GM12873 (cell line): ENCODE results near the gene SMURF1.

Experiments used
- CTCF ChIP-seq: IDR thresholded peaks from 2 replicates; pipeline ENCODE4 v1.5.1; 2012; ENCODE audit warnings: low read depth, mild to moderate bottlenecking, moderate library complexity, low read length, control low read depth; ENCODE audit not compliant: insufficient read depth; ENCODE audit errors: missing control alignments

Gene SMURF1

GRCh38 chr7:99131290-99131689 lies 12.6 kb downstream of the SMURF1 start:
- TF ChIP-seq CTCF: no peak

GRCh38 chr7:99129536-99129935 lies 14.4 kb downstream of the SMURF1 start:
- no peak for TF ChIP-seq CTCF

- TF ChIP-seq CTCF: no peak
Measured at GRCh38 chr7:99129001-99129400, 14.9 kb downstream of the SMURF1 start.

- no peak for TF ChIP-seq CTCF
Measured at GRCh38 chr7:99128076-99128950, 15.6 kb downstream of the SMURF1 start.

- TF ChIP-seq CTCF: no peak
Measured at GRCh38 chr7:99127636-99128035, 16.3 kb downstream of the SMURF1 start.

GRCh38 chr7:99126921-99127553 lies 16.9 kb downstream of the SMURF1 start:
- TF ChIP-seq CTCF: no peak

- TF ChIP-seq CTCF: no peak
Measured at GRCh38 chr7:99125505-99125865, 18.4 kb downstream of the SMURF1 start.
